ENCODE measurements around the gene RHEX. TPM values are rescaled to one million over a fixed set of nuclear protein-coding genes. Genes with fewer than 3 reads are reported as not detected.

RHEX gene
- total and polyA plus RNA-seq, 2 of the 13 experiments (the other 11 are each of a cell fraction or from before 2014, with no cell fraction given), result 1.4 to 2.7 TPM

GRCh38 chr1:206143537-206144172 is 90.7 kb downstream of the RHEX start (continued):
- no peak for TF ChIP-seq CSRNP2 (CRISPR knock-in tag; conservative IDR thresholded peaks at IDR 0.05; ENCODE audit: low read depth)
- TF ChIP-seq, protein P1, sequence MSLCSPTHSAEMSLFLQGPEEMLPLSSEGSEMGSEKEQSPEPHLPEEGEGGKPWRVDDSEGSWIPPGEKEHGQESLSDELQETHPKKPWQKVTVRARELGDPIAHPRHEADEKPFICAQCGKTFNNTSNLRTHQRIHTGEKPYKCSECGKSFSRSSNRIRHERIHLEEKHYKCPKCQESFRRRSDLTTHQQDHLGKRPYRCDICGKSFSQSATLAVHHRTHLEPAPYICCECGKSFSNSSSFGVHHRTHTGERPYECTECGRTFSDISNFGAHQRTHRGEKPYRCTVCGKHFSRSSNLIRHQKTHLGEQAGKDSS (CRISPR knock-in tag; IDR thresholded peaks at IDR 0.05; ENCODE audit: borderline replicate concordance, low read depth), result no peak

DNA sequence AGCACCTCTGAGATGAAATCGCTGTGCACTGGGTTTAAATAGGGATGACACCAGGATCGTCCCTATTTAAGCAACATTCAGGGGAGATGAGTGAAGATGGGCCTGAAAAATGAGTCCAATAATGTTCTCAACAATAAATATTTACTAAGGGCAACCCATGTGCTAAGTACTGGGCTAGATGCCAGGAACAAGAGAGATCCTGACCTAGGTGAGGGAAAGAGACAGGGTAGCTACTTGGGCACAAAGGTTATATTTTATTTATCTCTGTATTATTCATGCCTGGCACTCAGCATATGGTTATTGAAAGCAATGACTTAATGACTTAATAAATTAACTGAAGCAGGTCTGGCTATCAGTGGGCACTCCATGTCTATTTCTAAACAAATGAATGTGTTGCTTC is 91.6 kb downstream of the RHEX start:
- no TSS peak for BruUV-seq (replicated peaks)
- Histone ChIP-seq H3K79me2 (ENCODE audit: insufficient read depth, low read length) (no peaks in the 10 kb centered on the region), H3K9me3 (ENCODE audit: low read length) (no peaks in the 10 kb centered on the region), H2AFZ (ENCODE audit: low read length) (no peak overlapping the region), H3K4me3 (replicated peaks in 1 of 3; ENCODE audit: insufficient read depth in 1 of 3, low read depth in 2 of 3, low read length in 3 of 3) (no peak overlapping the region), H4K20me1 (ENCODE audit: insufficient read depth, low read length) (no peaks in the 10 kb centered on the region), H3K4me2 (ENCODE audit: low read depth, low read length) (no peak overlapping the region), H3K36me3 (replicated peaks in 1 of 2; ENCODE audit: control insufficient read depth in 1 of 2, insufficient read depth in 2 of 2, low read length in 2 of 2) (no peaks in the 10 kb centered on the region), H3K9ac (ENCODE audit: insufficient read depth, low read depth, low read length) (no peak overlapping the region), H3K4me1 (ENCODE audit: insufficient read depth, low read length) (no peaks in the 10 kb centered on the region), H3K27me3 (ENCODE audit: control insufficient read depth in 1 of 2, insufficient read depth in 2 of 2, low read length in 2 of 2) (peaks cover 0 to 23% of the 10 kb centered on the region in 2 experiments; a peak in 3 of 5 replicates), H3K27ac (ENCODE audit: extremely low read length, insufficient read depth, low read length) (no peak overlapping the region)
- TF ChIP-seq STAT6 (CRISPR knock-in tag; IDR thresholded peaks at IDR 0.05; ENCODE audit: borderline replicate concordance), result no peak
- CTCF ChIA-PET (ENCODE audit: low intra/inter-chr PET ratio, low total read pairs), result no interaction called here
- intact Hi-C loops (cut with micrococcal nuclease; ENCODE audit: unreplicated experiment) (no loop called here), in situ Hi-C loops (cut with HindIII; ENCODE audit: extremely low pct_ligation_motif_present, low pct_unique_long_range_greater_than_20kb) (no loop called here)
- no peak for FAIRE-seq
- no peak for ATAC-seq
- POLR2A ChIA-PET, result no interaction called here
- DNase-seq (ENCODE audit: low spot score), result no peak
- WGBS (ENCODE audit: low lambda C conversion rate), result 18% methylated on average over 2 of the region's 2 CpGs

Data from HepG2 (cell line).